DLD1 (cell line): ENCODE data around the gene UAP1L1.

Source experiments
- in situ Hi-C: cut with HindIII; loops from 2 replicates; pipeline ENCODE4 v1.10.0; 2017; ENCODE audit warnings: low sequenced_read_pairs

UAP1L1 gene

DNA sequence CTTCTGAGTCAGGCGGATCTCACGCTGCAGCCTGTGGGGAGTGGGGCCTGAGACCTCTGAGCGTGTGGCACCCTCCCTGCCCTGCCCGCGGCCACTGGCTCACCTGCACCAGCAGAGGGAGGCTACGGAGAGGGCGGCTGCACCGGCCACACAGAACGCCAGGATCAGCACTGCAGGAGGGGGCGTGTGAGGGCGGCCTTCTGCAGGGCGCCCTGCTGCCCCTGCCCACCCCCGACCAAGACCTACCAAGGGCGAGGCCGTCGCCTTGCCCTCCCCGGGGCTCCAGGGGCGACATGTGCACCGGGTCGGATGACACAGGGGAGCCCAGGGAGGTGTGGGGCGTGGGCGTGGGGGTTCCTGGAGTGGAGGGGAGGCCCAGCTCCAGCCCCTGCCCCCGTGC is 36.7 kb upstream of the UAP1L1 start:
- in situ Hi-C loops: loop anchor here (25.0 kb wide), 1 partner anchor 228 kb away; the partner anchor contains the start of gene RABL6

DNA sequence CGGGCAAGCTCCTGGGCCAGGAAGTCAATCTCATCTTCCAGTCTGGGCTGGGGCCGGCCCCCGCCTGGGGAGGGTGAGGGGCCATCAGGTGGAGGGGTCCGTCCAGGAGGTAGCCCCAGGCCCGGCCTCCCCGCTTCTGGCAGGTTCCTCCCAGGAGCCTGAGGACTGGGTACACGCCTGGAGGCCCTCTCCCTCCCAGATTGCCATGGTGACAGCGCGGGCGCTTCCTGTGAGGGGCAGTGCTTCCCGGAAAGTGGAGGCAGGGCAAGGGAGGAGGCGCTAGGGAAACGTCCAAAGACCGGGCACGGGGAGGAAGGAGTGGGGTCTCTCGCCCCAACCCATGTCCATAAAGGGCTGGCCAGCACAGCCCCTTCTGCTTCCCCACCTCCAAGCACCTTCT is 36.2 kb upstream of the UAP1L1 start:
- in situ Hi-C loops: loop anchor here (25.0 kb wide), 1 partner anchor 229 kb away; the partner anchor contains the start of gene RABL6

DNA sequence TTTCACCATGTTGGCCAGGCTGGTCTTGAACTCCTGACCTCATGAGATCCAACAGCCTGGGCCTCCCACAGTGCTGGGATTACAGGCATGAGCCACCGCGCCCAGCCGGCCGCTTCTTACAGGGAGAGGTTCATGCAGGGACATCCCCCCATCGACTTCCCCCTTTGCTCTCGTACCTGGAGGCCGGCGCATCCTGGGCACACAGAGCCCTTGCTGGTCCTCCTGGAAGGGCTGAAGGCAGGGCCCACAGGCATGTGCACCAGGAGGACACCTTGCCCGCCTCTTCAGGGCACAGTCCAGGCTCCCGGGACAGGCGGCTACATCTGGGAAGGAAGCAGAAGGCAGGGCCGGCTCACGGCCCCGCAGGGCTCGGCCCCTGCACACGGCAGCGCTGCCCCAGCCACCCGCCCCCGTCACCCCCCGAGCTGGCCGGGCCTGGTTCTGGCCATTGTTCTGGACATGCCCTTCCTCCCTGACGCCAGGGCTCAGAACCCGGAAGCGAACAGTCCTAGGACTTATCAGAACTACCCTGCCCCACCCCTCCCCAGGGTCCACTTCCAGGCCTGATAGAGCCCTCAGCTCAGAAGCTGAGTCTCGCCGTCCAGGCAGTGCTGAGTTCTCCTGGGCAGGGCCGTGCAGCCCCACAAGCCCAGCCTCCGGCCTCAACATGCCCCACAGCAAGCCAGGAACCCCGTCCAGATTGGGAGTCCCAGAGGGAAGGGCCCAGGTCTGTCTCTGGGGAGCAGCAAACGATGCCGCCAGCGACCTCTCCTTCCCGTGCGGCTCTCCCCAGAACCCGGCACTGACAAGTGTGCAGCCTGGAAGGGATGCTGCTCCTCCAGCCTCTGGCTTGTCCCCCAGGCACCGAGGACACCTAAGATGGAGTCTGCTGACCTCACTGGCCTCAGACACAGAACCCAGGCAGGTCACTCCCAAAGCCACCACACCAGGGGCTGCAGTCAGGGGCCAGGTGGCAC is 34.3 kb upstream of the UAP1L1 start:
- in situ Hi-C loops: loop anchor here (25.0 kb wide), 1 partner anchor 231 kb away; the partner anchor contains the start of gene RABL6

DNA sequence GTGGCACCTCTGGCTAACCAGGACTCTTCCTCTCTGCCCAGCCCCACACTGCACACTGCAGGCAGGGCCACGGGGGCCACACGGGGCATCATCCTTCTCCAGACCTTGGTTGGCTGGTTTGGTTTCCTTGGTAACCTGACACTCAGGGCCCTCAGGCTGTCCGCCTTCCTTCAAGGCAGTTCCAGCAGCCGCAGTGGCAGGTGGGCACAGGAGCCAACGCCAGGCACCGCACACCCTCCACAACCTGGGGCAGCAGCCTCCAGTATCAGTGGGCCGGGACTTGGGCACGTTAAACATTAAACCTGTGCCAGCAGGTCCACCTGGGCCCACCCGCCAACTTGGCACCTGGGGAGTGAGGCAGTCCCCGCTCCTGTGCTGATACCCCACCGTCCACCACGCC is 33.3 kb upstream of the UAP1L1 start:
- in situ Hi-C loops: loop anchor here (25.0 kb wide), 1 partner anchor 232 kb away; the partner anchor contains the start of gene RABL6

DNA sequence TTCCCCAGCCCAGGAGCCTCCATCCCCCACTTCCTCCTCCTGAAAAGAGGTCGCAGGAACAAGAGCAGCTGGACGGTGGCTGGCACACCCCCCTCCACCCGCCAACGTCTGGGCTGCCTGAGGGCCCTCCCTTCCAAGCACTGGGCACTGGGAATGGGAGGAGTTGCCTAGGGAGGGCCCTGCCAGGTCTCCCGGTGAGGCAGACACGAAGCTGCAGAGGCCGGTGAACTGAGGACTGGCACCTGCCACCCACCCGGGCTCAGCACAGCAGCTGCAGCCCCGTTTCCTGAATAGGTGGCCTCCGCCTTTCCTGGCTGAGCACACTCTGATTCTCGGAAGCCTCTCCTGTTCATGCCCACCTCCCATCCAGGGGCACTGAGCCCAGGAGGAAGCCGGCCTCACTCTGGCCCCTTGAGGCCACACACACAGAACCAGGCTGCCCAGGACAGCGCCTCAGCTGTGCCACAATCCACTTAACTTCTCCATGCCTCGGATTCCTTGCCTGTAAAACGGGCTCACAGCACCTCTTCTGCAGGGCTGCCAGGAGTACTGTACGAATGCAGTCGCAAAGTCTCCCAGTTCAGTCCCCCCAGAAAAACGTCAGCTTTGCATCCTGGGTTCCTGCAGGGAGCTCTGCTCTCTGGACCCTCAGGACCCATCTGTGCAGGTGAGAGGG is 32.7 kb upstream of the UAP1L1 start:
- in situ Hi-C loops: loop anchor here (25.0 kb wide), 1 partner anchor 232 kb away; the partner anchor contains the start of gene RABL6

DNA sequence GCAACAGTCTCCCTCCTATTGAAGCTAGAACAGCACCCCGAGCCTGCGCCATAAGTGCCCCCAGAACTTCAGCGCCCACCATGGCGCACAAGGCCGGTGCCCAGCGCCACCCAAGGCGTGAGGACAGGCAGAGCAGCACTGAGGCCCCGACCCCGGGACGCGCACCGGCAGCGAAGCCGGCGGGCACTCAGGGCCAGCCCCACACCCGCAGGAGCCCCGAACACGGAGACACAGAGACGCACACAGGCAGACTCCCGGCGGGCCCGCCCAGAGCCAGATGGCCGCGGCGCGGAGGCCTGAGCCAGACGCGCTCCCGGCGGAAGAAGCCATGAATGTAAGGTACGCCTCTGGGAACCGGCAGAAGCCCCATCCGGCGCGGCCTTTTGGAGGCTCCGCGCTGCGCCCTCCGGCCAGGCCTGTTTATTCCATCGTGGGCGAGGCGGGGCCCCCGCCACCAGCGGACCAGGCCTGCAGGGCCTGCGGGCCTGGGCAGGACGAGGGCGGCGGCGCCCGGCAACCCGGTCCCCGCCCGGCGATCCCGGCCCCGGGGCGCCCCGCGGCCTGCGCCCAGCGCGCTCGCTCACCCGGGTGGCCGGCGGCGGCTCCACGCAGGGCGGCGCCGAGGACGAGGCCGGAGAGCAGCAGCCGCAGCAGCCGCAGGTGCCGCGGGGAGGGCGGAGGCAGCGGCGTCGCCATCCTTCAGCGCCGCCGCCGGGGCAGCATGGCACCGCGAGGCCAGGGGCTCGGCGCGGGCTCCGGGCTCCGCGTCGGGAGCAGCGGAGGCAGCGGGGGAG is 31.8 kb upstream of the UAP1L1 start:
- in situ Hi-C loops: loop anchor here (25.0 kb wide), 1 partner anchor 233 kb away; the partner anchor contains the start of gene RABL6

DNA sequence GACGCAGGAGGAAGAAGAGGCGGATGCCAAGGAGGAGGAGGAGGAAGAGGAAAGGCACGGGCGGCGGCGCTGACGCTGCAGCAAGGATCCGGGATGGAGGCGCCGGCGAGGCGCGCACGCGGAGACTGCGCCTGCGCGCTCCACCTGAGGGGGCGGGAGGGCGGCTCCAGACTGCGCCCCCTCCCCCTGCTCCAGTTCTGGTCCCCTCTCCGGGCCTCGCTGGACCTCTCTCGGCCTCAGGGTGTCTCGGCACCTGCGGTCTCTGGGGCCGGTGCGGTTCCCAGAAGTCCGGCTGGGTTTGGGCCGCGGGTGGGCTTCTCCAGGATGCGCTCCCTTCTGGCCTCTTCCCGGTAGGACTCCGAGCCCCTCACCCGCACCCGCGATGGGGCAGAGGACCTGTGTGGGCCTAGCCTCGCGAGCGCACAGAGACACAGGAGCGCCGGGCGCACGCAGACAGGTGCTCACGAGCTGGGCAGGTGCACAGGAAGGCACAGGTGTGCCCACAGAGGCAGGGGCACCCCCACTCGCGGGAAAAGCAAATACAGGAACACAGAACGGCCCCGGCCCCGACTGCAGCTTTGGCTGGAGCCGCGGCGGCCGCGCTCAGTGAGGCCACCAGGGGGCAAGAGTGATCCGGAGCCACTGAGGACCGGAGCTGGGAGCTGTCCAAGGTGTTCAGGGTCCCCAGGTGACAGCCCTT is 31.1 kb upstream of the UAP1L1 start, which contains the start of gene NPDC1:
Gene NPDC1 (minus strand): TSS at position 90 of the 700 bp plus-strand sequence. CDS start 188 bp downstream, outside the sequence.
- in situ Hi-C loops: loop anchor here (25.0 kb wide), 1 partner anchor 234 kb away; the partner anchor contains the start of gene RABL6

DNA sequence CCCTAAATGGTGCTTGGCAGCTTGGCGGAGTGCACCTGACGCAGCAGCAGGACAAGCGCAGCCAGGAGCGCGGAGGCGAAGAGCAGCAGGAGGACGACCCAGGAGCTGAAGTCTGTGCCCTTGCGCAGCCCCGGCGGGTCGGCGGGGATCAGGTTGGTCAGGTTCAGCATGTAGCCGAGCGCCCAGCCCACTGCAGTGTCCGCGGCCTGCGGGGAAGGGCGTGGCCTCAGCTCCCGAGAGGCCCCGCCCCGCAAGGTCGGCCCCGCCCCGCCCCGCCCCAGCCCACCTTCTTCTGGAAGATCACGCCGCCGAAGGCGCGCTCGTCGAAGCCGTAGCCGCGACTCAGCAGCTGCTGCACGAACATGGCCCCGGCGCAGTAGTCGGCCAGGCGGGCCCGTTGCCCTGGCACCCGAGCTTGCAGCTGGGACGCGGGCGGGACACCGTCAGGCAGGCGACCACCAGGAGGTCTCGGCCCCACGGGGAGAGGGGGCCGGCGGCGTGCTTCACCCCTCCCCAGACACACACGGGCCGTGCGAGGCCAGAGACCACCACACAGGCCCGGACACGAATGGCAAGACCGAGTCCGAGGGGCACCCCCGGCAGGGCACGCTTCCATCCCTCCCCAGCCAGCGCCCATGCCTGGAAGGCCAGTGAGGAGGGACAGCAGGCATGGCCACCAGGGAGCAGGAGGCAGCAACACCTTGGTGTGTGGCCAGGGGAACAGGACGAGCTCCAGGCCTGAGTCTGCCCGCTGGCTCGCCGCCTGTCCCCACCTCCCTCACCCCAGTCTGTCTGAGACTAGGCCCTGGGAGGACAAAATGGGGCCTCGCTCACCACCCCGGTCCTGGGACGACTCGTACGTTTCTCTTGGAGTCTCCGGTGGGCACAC is 28.4 kb upstream of the UAP1L1 start:
- in situ Hi-C loops: loop anchor here (25.0 kb wide), 1 partner anchor 237 kb away; the partner anchor contains the start of gene RABL6

DNA sequence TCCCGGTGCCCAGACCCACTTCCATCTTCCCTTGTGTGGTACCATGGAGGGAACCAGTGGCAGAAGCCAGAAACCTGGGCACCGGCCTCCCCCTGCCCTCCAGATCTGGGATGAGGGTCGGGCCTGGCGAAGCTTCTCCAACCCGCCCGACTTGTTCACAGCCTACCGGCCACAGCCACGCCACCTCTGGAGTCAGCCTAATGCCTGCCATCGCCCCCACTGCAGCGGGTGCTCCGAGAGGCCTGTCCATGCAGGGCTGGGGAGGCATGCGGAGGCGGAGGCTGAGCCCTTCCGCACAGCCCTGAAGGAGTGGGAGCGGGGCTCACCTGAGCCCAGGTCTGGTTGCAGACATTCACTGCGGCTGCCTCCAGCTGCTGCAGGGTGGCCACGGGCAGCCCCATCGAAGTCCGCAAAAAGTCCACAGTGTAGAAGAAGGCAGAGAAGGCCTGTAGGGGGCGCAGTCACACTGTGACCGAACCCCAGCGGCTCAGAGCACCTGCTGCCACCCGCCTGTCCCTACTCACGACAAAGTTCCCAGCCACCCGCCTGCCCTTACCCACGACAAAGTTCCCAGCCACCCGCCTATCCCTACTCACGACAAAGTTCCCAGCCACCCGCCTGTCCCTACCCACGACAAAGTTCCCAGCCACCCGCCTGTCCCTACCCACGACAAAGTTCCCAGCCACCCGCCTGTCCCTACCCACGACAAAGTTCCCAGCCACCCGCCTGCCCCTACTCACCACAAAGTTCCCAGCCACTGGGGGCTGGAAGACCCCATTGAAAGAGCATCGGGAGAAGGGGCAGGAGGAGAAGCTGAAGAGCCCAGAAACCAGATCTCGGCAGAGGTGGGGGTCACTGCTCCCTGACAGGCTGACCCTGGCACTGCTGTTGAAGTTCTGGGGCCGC is 27.5 kb upstream of the UAP1L1 start:
- in situ Hi-C loops: loop anchor here (25.0 kb wide), 1 partner anchor 237 kb away; the partner anchor contains the start of gene RABL6

DNA sequence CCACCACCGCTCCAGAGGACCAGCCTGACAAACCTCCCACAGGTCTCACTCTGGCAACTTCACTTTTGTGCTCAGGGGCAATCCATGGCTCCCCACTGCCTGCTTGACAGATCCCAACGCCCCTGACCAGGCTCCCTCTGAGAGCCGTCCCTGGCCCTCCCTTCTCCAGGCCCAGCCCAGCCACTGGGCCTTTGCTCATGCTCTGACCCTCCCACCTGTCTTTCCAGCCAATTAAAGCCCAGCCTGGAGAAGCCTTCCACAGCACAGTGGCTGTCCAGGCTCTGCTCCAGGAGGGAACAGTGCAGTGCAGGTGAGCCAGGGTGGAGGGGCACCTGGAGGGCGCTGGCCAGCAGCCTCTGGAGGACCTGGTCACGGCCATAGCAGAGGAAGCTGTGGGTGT is 26.7 kb upstream of the UAP1L1 start:
- in situ Hi-C loops: no loop called here

DNA sequence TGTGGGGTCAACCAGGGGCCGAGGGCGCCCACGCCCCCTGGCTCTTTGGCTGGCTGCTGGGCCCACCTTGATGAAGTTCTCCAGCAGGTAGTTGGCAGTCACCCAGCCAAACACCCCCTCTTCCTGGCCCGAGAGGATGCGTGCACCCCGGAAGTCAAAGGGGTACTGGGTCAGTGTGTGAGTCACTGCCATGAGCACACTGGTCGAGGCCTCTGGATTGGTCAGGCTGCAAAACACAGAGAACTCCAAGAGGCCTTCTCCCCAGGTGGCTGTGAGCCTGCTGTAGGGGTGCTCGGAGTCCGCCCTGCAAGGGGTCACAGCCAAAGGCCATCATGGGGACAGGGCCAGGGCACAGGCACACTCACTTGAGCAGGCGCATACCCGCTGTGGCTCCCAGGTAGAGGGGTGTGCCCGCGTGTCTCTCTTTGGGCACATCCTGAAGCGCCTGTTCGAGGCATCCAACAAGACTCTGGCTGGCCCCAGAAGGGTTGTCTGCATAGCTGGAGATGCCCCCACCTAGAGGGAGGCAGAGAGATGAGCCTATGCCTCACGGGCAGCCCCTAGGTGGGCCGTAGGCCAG is 26.1 kb upstream of the UAP1L1 start:
- in situ Hi-C loops: no loop called here

DNA sequence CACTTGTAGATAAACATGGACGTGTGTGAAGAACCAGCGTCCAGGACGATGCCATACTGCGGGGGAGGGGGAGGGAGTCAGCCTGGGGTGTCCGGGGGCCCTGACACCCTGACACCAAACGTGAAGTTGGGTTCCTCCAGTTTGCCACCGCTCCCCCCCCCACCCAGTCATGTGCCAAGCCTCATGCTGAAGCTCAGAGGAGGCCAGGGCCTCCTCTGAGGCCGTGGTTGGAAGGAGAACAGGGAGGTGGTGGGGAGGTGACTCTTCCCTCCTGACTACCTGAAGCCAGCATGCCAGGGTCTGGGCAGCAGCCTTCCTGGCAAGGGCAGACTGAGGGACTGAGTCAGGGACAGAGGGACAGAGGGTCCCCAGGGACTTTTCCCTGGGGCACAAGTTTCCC is 25.0 kb upstream of the UAP1L1 start:
- in situ Hi-C loops: no loop called here

DNA sequence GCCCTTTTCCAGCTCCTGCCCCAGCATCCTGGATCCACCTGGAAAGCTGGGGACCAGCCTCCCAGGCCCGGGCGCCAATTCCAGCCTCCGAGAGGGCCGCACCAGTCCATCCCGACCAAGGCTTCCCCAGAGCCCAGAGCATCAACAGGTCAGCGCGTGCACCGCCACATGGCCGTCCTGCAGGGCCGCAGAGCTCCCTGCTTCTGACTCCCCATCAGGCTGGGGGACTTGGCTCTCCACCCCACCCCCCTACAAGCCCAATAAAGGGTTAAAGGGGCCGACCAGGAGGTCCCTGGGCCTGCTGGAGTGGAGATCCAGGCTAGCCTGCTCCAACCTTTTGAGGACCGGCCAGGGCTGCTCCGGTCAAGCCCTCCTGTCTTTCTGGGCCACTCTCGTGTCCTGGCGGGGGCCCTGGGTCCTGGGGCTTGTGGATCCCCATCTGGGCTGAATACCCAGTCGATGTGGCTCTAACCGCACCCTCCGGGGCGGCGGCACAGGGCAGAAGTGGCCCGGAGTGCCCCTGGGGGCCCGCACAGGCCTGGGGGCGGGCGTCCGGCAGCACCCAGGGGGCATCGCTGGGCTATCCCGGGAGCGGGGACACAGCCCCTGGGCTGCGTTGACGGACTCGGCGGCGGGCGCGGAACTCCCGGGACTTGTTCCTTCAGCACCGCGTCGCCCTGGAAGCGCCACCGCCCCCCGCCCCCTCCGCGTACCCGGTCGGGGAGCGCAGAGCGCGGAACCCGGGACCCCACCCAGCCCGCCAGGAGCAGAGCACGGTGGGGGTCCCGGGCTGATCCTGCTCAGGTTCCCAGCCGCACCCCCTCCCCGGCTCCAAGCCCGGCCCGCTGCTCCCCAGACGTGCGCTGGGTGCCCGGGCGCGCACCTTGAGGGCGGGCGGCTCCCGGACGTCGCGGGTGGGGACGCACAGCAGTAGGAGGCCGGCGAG is 24.0 kb upstream of the UAP1L1 start:
- in situ Hi-C loops: no loop called here

DNA sequence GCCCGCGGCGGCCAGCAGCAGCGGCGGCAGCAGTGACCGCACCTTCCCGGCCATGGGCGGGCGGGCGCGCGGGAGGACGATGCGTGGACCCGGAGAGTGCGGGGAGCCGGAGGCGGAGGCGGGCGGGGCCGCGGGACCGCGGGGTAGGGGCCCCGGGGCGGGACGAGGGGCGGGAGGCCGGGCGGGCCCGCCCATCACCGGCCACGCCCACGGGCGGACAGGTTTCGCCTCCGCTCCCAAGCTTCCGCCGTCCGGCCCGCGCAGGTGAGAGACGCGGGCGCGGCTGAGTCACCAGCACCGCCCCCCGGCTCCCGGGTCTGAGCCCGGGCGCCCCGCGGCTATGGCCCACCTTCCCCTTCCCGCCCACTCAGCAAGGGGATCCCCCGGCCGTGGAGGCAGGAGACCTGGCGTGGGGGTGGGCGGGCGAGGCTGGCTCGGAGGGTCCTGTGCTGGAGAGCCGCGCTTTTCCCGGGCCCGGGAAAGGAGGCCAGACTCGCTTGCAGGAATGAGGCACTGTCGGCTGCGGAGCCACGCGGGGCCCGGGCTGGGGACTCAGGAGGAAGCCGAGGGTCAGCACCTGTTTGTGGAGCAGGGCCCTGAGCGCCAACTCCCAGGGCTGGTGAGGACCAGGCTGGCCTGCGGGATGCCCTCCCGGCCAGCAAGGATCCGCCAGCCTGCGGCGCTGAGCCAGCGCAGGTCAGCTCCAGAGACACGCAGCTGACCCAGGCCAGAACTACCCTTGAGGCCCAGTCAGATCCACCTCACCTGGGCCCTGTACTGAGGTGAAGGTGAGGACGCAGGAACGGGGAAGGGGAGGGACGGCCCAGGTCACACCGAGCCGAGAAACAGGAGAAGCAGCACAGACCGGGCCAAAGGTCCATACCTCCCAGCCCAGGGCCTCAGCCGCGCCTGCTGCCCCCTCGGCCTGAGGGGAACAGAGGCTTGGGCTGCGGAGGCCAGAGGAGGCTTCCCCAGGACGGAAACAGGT is 23.1 kb upstream of the UAP1L1 start, which contains the start of gene ENTPD2:
Gene ENTPD2 (minus strand): TSS at position 118 of the 988 bp plus-strand sequence. CDS start 64 bp downstream, at position 54.
- in situ Hi-C loops: no loop called here

DNA sequence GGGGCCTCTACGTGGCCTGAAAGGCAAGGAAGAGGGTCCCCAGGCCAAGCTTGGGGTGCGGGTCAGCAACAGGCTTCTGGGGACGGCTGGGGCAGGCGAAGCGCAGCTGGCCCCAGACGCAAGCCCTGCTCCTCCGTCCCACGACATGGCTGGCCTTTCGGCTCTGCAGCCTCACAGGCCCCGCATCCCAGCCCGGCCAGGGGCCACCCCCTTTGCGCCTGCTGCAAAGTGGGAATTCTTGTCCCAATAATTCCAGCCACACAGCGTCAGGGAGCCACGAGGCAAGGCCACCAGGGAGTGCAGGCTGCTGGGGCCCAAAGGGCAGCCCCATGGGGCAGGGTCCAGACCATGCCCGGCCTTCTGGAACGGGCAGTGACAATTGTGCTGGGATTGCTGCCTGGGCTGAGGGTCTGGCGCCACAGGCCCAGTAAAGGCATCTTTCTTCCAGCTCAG is 22.4 kb upstream of the UAP1L1 start:
- in situ Hi-C loops: no loop called here
